ELR (cell line): ENCODE results near the gene GLS.
"Not testable (repeated sequence)": the region's sequence is repeated elsewhere in the genome, so short reads cannot be mapped to it uniquely, and the experiment has no call there.

Source experiments
- DNase-seq: peaks from one replicate; pipeline ENCODE4 v3.0.0-alpha.2; 2015; ENCODE audit warnings: low read depth

GLS gene

GRCh38 chr2:190933361-190933760 is 52.7 kb downstream of the GLS start:
- DNase-seq: no peak

DNA sequence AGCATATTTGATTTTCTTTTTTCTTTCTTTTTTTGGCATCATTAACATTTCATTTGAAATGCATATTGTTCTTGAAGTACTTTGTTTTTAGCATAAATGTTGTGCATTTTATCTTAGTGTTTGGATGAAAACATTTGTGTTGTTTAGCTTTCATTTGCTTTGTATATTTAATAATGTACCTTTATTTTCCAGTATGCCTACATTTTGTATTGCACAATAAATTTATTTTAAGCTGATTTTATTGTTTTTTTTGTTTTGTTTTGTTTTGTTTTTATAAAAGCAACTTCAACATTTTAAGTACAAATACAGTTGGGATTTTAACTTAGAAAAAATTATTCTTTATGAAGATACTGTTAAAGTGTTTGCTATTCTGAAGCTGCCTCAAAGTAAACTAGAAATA is 54.4 kb downstream of the GLS start:
- no peak for DNase-seq

DNA sequence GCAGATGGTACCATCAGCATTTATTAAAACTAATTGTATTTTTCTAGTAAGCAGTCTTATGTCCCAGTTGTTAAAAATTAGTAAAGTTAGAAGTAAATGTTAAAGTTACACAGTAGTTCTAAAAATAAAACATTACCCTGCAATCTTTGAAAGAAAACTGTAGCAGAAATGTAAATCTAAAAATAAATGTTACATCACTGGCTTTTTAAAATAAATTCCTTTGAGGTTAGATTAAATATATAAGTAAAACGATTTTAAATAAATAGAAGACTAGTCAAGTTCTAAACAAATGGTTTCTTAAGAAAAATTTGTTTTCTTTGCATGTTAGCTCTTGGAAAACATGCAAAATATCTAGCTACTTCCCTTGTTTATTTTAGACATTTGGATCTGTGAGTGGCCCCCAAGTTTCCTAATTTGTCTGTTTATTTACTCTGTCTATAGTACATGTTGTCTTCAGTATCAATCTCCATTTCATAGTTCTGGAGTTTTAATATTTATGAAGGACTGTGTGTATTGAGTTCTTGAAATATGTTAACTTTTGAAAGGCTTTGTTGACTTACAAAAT is 58.2 kb downstream of the GLS start:
- DNase-seq: no peak

GRCh38 chr2:190940454-190940853 is 59.8 kb downstream of the GLS start:
- DNase-seq: no peak

GRCh38 chr2:190941571-190941970 is 61.0 kb downstream of the GLS start:
- DNase-seq: no peak

GRCh38 chr2:190942697-190943096 is 62.1 kb downstream of the GLS start:
- no peak for DNase-seq

- no peak for DNase-seq
Measured at GRCh38 chr2:190943706-190944105, 63.1 kb downstream of the GLS start.

DNA sequence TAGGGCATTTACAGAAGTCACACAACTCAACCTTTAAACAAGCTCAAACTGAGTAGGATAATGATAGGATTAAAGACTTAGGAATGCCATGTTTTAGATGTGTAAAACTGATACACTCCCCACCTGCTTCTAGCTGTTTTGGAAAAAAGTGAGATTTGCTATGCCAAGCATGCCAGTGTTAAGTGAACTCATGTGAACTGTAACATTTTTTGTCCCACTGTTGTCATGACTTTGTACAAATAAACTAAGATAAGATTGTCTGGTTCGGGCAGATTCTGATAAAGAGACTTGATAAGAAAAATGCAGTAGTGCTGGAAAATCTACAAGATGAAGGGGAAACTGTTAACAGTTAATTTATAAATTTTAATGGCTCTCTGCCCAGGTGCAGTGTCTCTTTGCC is 66.5 kb downstream of the GLS start:
- DNase-seq: peak; percentile 28

- peak; percentile 85 for DNase-seq
Measured at GRCh38 chr2:190947711-190948251, 67.2 kb downstream of the GLS start.

DNA sequence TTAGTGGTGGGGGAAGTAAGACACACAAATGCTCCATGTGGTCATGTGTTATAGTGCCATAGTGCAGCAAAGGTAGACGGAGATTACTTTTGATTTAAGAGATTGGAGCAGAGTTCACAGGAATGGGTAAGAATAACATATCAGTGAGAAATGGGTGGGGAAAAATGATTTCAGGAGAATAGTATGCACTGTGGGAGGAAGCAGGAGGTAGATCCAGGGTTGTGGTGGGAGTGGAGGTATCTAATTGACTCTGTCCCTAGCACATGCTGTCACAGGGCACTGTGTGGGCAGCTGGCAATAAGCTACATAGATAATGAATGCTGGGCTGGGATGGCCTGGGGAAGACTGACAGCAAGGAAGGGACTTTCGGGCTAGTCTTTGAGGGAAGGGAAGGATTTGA is 68.0 kb downstream of the GLS start:
- peak; percentile 68 for DNase-seq

DNA sequence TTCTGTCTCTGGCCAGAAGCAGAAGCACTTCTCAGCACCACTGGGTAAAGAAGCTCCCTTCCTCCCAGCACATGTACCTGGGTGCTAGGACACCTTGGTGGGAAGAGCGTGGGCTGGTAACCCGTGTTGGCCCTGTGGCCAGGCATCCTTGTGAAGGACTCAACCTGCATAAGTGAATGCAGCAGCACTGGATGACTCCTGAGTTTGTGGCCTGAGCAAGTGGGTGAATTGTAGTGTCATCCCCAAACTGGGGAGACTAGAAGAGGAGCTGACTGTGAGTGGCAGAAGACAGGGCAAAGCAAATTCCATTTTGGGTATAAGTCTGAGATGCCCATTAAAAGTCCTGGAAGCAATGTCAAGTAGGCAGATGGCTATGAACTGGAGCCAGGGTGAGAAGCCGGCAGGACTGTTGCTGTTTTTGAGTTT is 70.0 kb downstream of the GLS start:
- no peak for DNase-seq

- DNase-seq: no peak
Measured at GRCh38 chr2:190953257-190953656, 72.6 kb downstream of the GLS start.

DNA sequence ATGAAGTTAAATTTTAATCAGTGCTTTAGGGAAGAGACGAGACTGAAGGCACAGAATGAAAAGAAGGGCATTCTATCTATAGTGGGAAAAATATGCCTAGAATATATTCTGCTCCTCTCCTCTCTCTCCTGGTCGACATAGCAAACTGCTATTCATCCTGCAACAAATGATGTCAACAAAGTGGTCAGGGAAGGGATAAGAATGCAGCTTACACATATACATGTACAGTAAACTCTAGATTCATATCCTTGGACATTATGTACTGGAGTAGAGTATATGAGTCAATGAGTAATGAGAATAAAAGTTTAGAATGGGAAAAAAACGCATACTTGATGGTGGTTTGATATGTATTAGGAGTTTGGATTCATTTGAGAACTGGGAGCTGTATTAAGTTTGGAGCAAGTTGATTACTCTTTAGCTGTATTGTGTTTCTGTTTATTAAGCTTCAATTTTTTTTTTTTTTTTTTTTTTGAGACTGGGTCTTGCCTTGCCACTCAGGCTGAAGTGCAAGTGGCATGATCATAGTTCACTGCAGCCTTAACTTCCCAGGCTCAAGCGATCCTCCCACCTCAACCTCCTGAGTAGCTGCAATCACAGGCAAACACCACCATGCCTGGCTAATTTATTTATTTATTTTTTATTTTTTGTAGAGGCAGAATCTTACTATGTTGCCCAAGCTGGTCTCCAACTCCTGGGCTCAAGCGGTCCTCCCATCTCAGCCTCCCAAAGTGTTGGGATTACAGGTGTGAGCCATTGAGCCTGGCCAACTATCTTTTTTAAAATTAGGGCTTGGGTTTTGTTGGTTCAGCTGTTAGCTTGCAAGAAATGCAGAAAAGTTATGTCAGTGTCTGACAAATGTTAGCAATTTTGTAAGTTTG is 79.5 kb downstream of the GLS start:
- DNase-seq: peak; percentile 51

- DNase-seq: not testable (repeated sequence)
Measured at GRCh38 chr2:190961117-190961516, 80.5 kb downstream of the GLS start.

DNA sequence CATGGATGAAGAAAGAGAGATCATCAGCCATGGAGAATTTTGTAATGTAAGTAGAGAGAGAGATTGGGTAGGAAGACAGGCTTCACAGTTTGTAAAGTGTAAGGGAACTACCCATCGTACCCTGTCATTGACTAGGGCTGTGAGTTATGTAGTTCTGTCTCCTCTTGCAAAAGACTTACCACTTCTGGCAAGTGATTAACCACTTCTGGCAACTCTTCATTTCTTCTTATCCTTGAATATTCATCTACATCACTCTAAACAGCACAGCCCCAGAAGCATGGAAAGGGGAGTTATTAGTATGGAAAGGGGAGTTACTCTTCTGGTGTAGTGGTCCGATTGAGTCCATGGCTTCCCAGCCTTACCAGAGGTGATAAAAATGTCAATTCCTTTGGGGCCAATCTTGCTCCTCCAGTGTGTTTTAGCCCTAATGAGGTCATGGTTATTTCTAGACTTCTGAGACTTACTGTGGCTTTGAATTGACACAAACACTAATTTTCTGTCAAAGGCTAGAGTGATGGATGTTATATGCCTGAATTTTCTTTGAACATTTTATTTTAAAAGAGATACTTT is 81.4 kb downstream of the GLS start:
- no peak for DNase-seq

GRCh38 chr2:190963088-190963487 is 82.5 kb downstream of the GLS start:
- no peak for DNase-seq

- DNase-seq: no peak
Measured at GRCh38 chr2:190964170-190964795, 83.7 kb downstream of the GLS start.

DNA sequence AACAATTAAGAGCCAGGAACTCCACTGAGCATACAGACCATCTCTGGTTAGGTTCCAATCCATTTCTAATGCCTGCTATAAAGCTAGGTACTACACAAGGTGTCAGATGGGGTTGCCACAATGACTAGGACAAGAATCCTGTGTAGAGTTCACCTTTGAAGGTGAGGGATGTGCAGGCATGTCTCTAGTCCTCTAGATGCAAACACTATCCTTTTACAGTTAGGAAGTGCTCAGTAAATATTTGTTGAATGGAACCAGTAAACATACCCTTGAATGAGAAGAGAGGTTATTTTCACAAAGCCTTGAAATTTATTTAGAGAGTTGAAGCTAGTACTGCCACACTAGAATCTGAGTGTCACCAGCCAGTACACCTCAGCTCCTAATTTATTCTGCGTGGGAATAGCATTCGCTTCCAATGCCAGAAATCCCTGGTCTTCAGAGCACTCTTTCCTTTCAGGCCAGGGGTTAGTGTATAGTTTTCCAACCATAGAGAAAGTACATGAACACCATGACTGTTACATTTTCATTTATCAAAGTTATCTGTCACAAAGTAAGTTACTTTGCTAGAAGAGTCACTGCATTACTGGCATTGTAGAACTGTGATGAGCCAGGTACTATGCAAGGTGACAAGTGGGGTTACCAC is 85.1 kb downstream of the GLS start:
- no peak for DNase-seq

GRCh38 chr2:190968522-190968921 is 87.9 kb downstream of the GLS start:
- DNase-seq: no peak

- DNase-seq: no peak
Measured at GRCh38 chr2:190970160-190970559, 89.5 kb downstream of the GLS start.

- no peak for DNase-seq
Measured at GRCh38 chr2:190970873-190971506, 90.4 kb downstream of the GLS start.

GRCh38 chr2:190972213-190972612 is 91.6 kb downstream of the GLS start:
- no peak for DNase-seq
